GM21447 (cell line): ENCODE data around the gene BIVM.
"Not testable (repeated sequence)": the region's sequence is repeated elsewhere in the genome, so short reads cannot be mapped to it uniquely, and the experiment has no call there.

ENCODE experiments used
- ATAC-seq: cut with Tn5 transposase; IDR thresholded peaks from one replicate; pipeline ENCODE4 v1.9.1; 2021; ENCODE audit not compliant: unreplicated experiment

BIVM gene

GRCh38 chr13:102798581-102799425 lies at the start of gene BIVM, which contains the start of gene POGLUT2:
TSS of gene BIVM (plus strand) at chr13:102799119. CDS start at chr13:102807268, 8,149 bp downstream.
TSS of gene POGLUT2 (minus strand) at chr13:102798976. CDS start at chr13:102798670, 306 bp downstream.
- peak; percentile 82 for ATAC-seq

- no peak for ATAC-seq
These were observed 47.0 kb upstream of the BIVM start for GRCh38 chr13:102751886-102752285.

GRCh38 chr13:102757006-102757405 lies 41.9 kb upstream of the BIVM start:
- ATAC-seq = no peak

GRCh38 chr13:102758842-102759241 lies 40.1 kb upstream of the BIVM start:
- no peak for ATAC-seq

GRCh38 chr13:102761071-102761470 lies 37.8 kb upstream of the BIVM start:
- ATAC-seq = no peak

GRCh38 chr13:102763741-102764140 lies 35.2 kb upstream of the BIVM start:
- ATAC-seq = no peak

GRCh38 chr13:102768909-102769308 lies 30.0 kb upstream of the BIVM start:
- ATAC-seq = no peak

GRCh38 chr13:102769679-102770078 lies 29.2 kb upstream of the BIVM start:
- no peak for ATAC-seq

GRCh38 chr13:102770435-102770834 lies 28.5 kb upstream of the BIVM start:
- ATAC-seq = no peak

- ATAC-seq = peak; percentile 19
These were observed 27.4 kb upstream of the BIVM start for GRCh38 chr13:102771298-102772041.

GRCh38 chr13:102772042-102772425 lies 26.9 kb upstream of the BIVM start:
- no peak for ATAC-seq

GRCh38 chr13:102773441-102774213 lies 25.3 kb upstream of the BIVM start, which contains the start of gene TEX30:
TSS of gene TEX30 (minus strand) at chr13:102773786. CDS start at chr13:102770026, 3,760 bp downstream.
- ATAC-seq = peak; percentile 85

- no peak for ATAC-seq
These were observed 24.7 kb upstream of the BIVM start for GRCh38 chr13:102774214-102774568.

GRCh38 chr13:102774591-102775520 lies 24.1 kb upstream of the BIVM start:
- no peak for ATAC-seq

GRCh38 chr13:102776271-102776670 lies 22.6 kb upstream of the BIVM start:
- ATAC-seq = no peak

GRCh38 chr13:102777736-102778135 lies 21.2 kb upstream of the BIVM start:
- no peak for ATAC-seq

- ATAC-seq = peak; percentile 56
These were observed 19.3 kb upstream of the BIVM start for GRCh38 chr13:102779436-102780159.

GRCh38 chr13:102780656-102781055 lies 18.3 kb upstream of the BIVM start:
- not testable (repeated sequence) for ATAC-seq

GRCh38 chr13:102781591-102781990 lies 17.3 kb upstream of the BIVM start:
- ATAC-seq = no peak
